ENCODE data around the gene ABCF2.

Gene ABCF2

DNA sequence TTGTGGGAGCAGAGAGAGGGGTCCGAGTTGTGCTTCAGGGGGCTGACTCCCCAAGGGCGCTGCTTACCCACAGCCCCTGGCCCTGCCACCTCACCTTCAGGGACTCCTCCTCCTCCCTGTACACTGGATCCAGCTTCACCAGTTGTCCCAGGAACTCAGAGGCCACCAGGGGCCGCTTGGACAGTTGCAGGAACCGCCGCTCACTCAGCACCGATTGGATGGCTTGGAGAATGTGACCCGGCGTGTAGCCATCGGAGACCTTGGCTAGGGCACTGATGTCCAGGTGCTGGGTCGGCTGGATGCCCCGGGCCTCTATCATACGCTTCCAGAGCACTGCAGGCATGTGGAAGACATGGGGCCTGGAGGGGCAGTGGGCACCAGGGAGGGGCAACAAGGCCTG is 35.5 kb downstream of the ABCF2 start:
- H3K27me3 ChIP-seq (replicated peaks; ENCODE audit: insufficient read depth, low read length) = peaks cover 100% of the 10 kb centered on the region

DNA sequence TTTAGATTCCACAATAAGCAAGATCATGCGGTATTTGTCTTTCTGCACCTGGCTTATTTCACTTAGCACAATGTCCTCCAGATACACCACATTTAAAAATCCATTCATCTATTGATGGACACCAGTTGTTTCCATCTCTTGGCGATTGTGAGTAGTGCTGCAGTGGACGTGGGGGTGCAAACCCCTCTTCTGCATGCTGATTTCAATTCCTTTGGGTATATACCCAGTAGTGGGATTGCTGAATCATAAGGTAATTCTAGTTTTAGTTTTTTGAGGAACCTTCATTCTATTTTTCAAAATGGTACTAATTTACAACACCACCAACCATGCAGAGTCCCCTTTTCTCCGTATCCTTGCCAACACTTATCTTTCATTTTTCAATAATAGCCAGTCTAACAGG is 38.0 kb downstream of the ABCF2 start:
- no peaks in the 10 kb centered on the region for H3K9me3 ChIP-seq (replicated peaks; ENCODE audit: insufficient read depth, low read length)
- H4K20me1 ChIP-seq (ENCODE audit: insufficient read depth, low read length) = no peaks in the 10 kb centered on the region
- no peak overlapping the region for H3K27ac ChIP-seq (ENCODE audit: low read length)
- no peaks in the 10 kb centered on the region for H3K79me2 ChIP-seq (ENCODE audit: low read length)
- no peaks in the 10 kb centered on the region for H3K36me3 ChIP-seq (replicated peaks; ENCODE audit: insufficient read depth, low read length)
- H3K27me3 ChIP-seq (replicated peaks; ENCODE audit: insufficient read depth, low read length) = peaks cover 89% of the 10 kb centered on the region
- H3K9me2 ChIP-seq (replicated peaks; ENCODE audit: insufficient read depth, low read length) = no peaks in the 10 kb centered on the region
- no peak overlapping the region for H3K4me3 ChIP-seq (ENCODE audit: low read length)
- TF ChIP-seq EZH2 (optimal IDR thresholded peaks at IDR 0.05; ENCODE audit: low read depth, low read length) = no peak
- TF ChIP-seq, protein P1, sequence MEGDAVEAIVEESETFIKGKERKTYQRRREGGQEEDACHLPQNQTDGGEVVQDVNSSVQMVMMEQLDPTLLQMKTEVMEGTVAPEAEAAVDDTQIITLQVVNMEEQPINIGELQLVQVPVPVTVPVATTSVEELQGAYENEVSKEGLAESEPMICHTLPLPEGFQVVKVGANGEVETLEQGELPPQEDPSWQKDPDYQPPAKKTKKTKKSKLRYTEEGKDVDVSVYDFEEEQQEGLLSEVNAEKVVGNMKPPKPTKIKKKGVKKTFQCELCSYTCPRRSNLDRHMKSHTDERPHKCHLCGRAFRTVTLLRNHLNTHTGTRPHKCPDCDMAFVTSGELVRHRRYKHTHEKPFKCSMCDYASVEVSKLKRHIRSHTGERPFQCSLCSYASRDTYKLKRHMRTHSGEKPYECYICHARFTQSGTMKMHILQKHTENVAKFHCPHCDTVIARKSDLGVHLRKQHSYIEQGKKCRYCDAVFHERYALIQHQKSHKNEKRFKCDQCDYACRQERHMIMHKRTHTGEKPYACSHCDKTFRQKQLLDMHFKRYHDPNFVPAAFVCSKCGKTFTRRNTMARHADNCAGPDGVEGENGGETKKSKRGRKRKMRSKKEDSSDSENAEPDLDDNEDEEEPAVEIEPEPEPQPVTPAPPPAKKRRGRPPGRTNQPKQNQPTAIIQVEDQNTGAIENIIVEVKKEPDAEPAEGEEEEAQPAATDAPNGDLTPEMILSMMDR (IDR thresholded peaks at IDR 0.05; ENCODE audit: low read length) = no peak
- TF ChIP-seq EZH2phosphoT487 (IDR thresholded peaks at IDR 0.05; ENCODE audit: low read length) = no peak
- no peak for DNase-seq
- H3K4me1 ChIP-seq (ENCODE audit: low read length) = no peaks in the 10 kb centered on the region
- H3F3A ChIP-seq (ENCODE audit: insufficient read depth, low read length) = no peaks in the 10 kb centered on the region
- H3K9ac ChIP-seq (ENCODE audit: low read length) = no peak overlapping the region
- H3K4me2 ChIP-seq (ENCODE audit: low read depth, low read length) = no peak overlapping the region
- H2AFZ ChIP-seq (ENCODE audit: low read length) = no peak overlapping the region

More for the DNA sequence above, 35.5 kb downstream of the ABCF2 start:
- H3K27ac ChIP-seq (ENCODE audit: low read length) = no peak overlapping the region
- no peak overlapping the region for H2AFZ ChIP-seq (ENCODE audit: low read length)
- H3K4me1 ChIP-seq (ENCODE audit: low read length) = no peaks in the 10 kb centered on the region
- no peaks in the 10 kb centered on the region for H3F3A ChIP-seq (ENCODE audit: insufficient read depth, low read length)
- TF ChIP-seq EZH2phosphoT487 (IDR thresholded peaks at IDR 0.05; ENCODE audit: low read length) (no peak), EZH2 (optimal IDR thresholded peaks at IDR 0.05; ENCODE audit: low read depth, low read length) (no peak)
- no peaks in the 10 kb centered on the region for H3K36me3 ChIP-seq (replicated peaks; ENCODE audit: insufficient read depth, low read length)
- H3K9ac ChIP-seq (ENCODE audit: low read length) = no peak overlapping the region
- H3K4me3 ChIP-seq (ENCODE audit: low read length) = no peak overlapping the region
- no peaks in the 10 kb centered on the region for H4K20me1 ChIP-seq (ENCODE audit: insufficient read depth, low read length)
- no peaks in the 10 kb centered on the region for H3K9me3 ChIP-seq (replicated peaks; ENCODE audit: insufficient read depth, low read length)
- H3K9me2 ChIP-seq (replicated peaks; ENCODE audit: insufficient read depth, low read length) = no peaks in the 10 kb centered on the region
- no peaks in the 10 kb centered on the region for H3K79me2 ChIP-seq (ENCODE audit: low read length)
- no peak overlapping the region for H3K4me2 ChIP-seq (ENCODE audit: low read depth, low read length)
- no peak for DNase-seq

DNA sequence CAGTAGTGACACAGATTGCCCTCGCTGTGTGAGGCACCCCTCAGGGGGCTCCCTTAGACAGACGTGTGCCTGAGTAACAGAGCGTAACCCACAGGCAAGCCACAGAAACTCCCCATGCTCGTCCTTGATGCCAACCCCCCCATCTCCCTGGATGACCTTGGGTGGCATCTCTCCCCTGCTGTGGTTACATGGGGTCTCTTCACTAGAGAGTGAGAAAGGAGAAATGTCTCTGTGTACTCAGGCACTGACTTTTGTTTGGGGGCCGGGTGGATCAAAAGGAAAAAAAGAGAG is 38.8 kb downstream of the ABCF2 start:
- no peaks in the 10 kb centered on the region for H4K20me1 ChIP-seq (ENCODE audit: insufficient read depth, low read length)
- H3K9me3 ChIP-seq (replicated peaks; ENCODE audit: insufficient read depth, low read length) = no peaks in the 10 kb centered on the region
- H3K36me3 ChIP-seq (replicated peaks; ENCODE audit: insufficient read depth, low read length) = no peaks in the 10 kb centered on the region
- H3K27ac ChIP-seq (ENCODE audit: low read length) = no peak overlapping the region
- TF ChIP-seq, protein P1 (IDR thresholded peaks at IDR 0.05; ENCODE audit: low read length) = no peak
- TF ChIP-seq EZH2phosphoT487 (IDR thresholded peaks at IDR 0.05; ENCODE audit: low read length) (no peak), EZH2 (optimal IDR thresholded peaks at IDR 0.05; ENCODE audit: low read depth, low read length) (no peak)
- H3K9ac ChIP-seq (ENCODE audit: low read length) = no peak overlapping the region
- no peaks in the 10 kb centered on the region for H3K79me2 ChIP-seq (ENCODE audit: low read length)
- H3K4me1 ChIP-seq (ENCODE audit: low read length) = no peaks in the 10 kb centered on the region
- DNase-seq = no peak
- H3K4me2 ChIP-seq (ENCODE audit: low read depth, low read length) = no peak overlapping the region
- H3K4me3 ChIP-seq (ENCODE audit: low read length) = no peak overlapping the region
- H3K27me3 ChIP-seq (replicated peaks; ENCODE audit: insufficient read depth, low read length) = peaks cover 87% of the 10 kb centered on the region
- H3K9me2 ChIP-seq (replicated peaks; ENCODE audit: insufficient read depth, low read length) = no peaks in the 10 kb centered on the region
- no peaks in the 10 kb centered on the region for H3F3A ChIP-seq (ENCODE audit: insufficient read depth, low read length)
- H2AFZ ChIP-seq (ENCODE audit: low read length) = no peak overlapping the region

DNA sequence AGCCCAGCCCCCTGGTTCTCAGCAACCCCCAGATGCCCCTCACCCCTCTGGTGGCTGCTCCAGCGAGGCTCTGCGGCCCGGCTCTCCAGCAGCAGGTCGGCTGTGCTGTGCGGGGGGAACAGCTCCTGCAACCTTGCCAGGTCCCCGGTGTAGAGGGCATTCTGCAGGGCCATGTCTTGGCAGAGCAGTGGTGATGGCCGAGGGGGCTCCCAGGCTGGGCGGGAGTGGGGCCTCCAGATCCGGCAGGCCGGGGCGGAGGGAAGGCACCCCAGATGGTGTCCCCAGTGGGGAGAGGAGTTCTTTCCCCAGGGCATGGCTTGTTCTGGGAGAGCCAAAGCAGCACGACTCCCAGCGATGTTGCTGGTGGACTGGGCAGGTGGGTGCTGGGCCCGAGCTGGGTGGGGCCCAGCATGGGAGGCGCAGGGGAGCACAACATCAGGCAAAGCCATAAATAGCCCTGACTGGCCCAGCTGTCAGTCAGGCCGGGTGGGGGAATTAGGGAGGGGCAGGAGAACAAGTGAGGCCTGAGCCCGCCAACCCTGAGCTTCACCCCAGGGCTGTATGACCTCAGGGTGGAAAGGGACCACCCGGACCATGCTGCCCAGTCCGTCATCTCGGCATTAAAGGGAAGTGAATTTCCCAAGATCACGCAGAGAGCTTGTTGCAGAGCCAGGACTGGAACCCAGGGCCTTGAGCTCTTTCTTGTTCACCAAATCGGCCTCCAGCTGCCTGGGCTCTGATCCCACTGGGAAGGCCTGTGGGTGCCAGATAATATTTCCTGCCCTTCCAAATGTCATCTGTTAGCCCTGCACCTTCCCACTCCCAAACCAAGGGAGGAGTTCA is 39.4 kb downstream of the ABCF2 start:
- H3F3A ChIP-seq (ENCODE audit: insufficient read depth, low read length) = no peaks in the 10 kb centered on the region
- peaks cover 87% of the 10 kb centered on the region for H3K27me3 ChIP-seq (replicated peaks; ENCODE audit: insufficient read depth, low read length)
- no peaks in the 10 kb centered on the region for H4K20me1 ChIP-seq (ENCODE audit: insufficient read depth, low read length)
- no peak overlapping the region for H3K4me3 ChIP-seq (ENCODE audit: low read length)
- H3K4me2 ChIP-seq (ENCODE audit: low read depth, low read length) = no peak overlapping the region
- no peaks in the 10 kb centered on the region for H3K79me2 ChIP-seq (ENCODE audit: low read length)
- H3K27ac ChIP-seq (ENCODE audit: low read length) = no peak overlapping the region
- TF ChIP-seq EZH2 (optimal IDR thresholded peaks at IDR 0.05; ENCODE audit: low read depth, low read length) (no peak), EZH2phosphoT487 (IDR thresholded peaks at IDR 0.05; ENCODE audit: low read length) (no peak)
- TF ChIP-seq, protein P1 (IDR thresholded peaks at IDR 0.05; ENCODE audit: low read length) = no peak
- no peaks in the 10 kb centered on the region for H3K36me3 ChIP-seq (replicated peaks; ENCODE audit: insufficient read depth, low read length)
- no peaks in the 10 kb centered on the region for H3K4me1 ChIP-seq (ENCODE audit: low read length)
- no peaks in the 10 kb centered on the region for H3K9me3 ChIP-seq (replicated peaks; ENCODE audit: insufficient read depth, low read length)
- no peak overlapping the region for H2AFZ ChIP-seq (ENCODE audit: low read length)
- no peak for DNase-seq
- no peaks in the 10 kb centered on the region for H3K9me2 ChIP-seq (replicated peaks; ENCODE audit: insufficient read depth, low read length)
- no peak overlapping the region for H3K9ac ChIP-seq (ENCODE audit: low read length)
